Stimulated activated effector memory CD8-positive, alpha-beta T cell treated with anti-CD3 and anti-CD28 coated beads, Interleukin-12 subunit alpha, Interleukin-12 subunit beta, amount 100 ng/mL, for 72 hours (primary cell): ENCODE measurements around the gene LRRC9.
A peak's percentile ranks its signal among the peaks of the same experiment; 100 is the strongest.

ENCODE experiments used
- ATAC-seq: fragments of 150-1000 bp; cut with Tn5 transposase; 2 replicates; pipeline ENCODE4 v1.10.0; 2021
- DNase-seq, 2 donors: peaks; one replicate each; pipeline ENCODE4 v3.0.0; 2021 to 2022; ENCODE audit warnings: low spot score in 2 of 2
- H3K27ac Mint-ChIP-seq: one replicate; pipeline ENCODE4 v1.8.0; 2022; ENCODE audit warnings: mild to moderate bottlenecking, mixed read lengths
- H3K36me3 Mint-ChIP-seq: one replicate; pipeline ENCODE4 v1.8.0; 2022; ENCODE audit warnings: mild to moderate bottlenecking, mixed read lengths
- H3K4me1 Mint-ChIP-seq: one replicate; pipeline ENCODE4 v1.8.0; 2022; ENCODE audit warnings: mixed read lengths
- H3K4me3 Mint-ChIP-seq: one replicate; pipeline ENCODE4 v1.8.0; 2022; ENCODE audit warnings: mild to moderate bottlenecking, mixed read lengths
- H3K9me3 Mint-ChIP-seq: one replicate; pipeline ENCODE4 v1.8.0; 2022; ENCODE audit warnings: mixed read lengths

Gene LRRC9

GRCh38 chr14:60101786-60102185 is 181.8 kb downstream of the LRRC9 start:
- DNase-seq (no peak), ATAC-seq (no peak)
- Mint-ChIP-seq H3K4me3 (no peak overlapping the region), H3K36me3 (peaks cover 29% of the 10 kb centered on the region), H3K27ac (no peak overlapping the region), H3K9me3 (no peaks in the 10 kb centered on the region), H3K4me1 (peaks cover 28% of the 10 kb centered on the region)

GRCh38 chr14:60102389-60102788 is 182.4 kb downstream of the LRRC9 start:
- no peak overlapping the region for H3K27ac Mint-ChIP-seq
- peaks cover 28% of the 10 kb centered on the region for H3K4me1 Mint-ChIP-seq
- H3K9me3 Mint-ChIP-seq, result no peaks in the 10 kb centered on the region
- H3K4me3 Mint-ChIP-seq, result no peak overlapping the region
- ATAC-seq (no peak), DNase-seq (no peak)
- peaks cover 32% of the 10 kb centered on the region for H3K36me3 Mint-ChIP-seq

GRCh38 chr14:60106339-60106738 is 186.4 kb downstream of the LRRC9 start:
- no peak overlapping the region for H3K27ac Mint-ChIP-seq
- peaks cover 23% of the 10 kb centered on the region for H3K36me3 Mint-ChIP-seq
- peaks cover 12% of the 10 kb centered on the region for H3K4me1 Mint-ChIP-seq
- no peak overlapping the region for H3K4me3 Mint-ChIP-seq
- DNase-seq, result no peak
- no peaks in the 10 kb centered on the region for H3K9me3 Mint-ChIP-seq
- no peak for ATAC-seq

- Mint-ChIP-seq H3K4me3 (no peak overlapping the region), H3K36me3 (peaks cover 23% of the 10 kb centered on the region), H3K27ac (peak overlapping the region; percentile 48), H3K4me1 (peaks cover 12% of the 10 kb centered on the region), H3K9me3 (no peaks in the 10 kb centered on the region)
- ATAC-seq (no peak), DNase-seq (no peak)
These were observed 187.5 kb downstream of the LRRC9 start for GRCh38 chr14:60107477-60107876.

- Mint-ChIP-seq H3K36me3 (peaks cover 39% of the 10 kb centered on the region), H3K9me3 (no peaks in the 10 kb centered on the region), H3K4me1 (no peaks in the 10 kb centered on the region), H3K27ac (no peak overlapping the region), H3K4me3 (no peak overlapping the region)
- DNase-seq (no peak), ATAC-seq (no peak)
These were observed 191.8 kb downstream of the LRRC9 start for GRCh38 chr14:60111732-60112131.
